ENCODE data around the gene METAP1. TPM values are rescaled to one million over a fixed set of nuclear protein-coding genes. Genes with fewer than 3 reads are reported as not detected.
"Not testable (repeated sequence)": the region's sequence is repeated elsewhere in the genome, so short reads cannot be mapped to it uniquely, and the experiment has no call there.

METAP1 gene
- total and polyA plus RNA-seq, 2 donors (not counting 1 experiment from before 2014, with no cell fraction given), result 38.5 to 76.4 TPM

GRCh38 chr4:98987720-98988119, 7.8 kb upstream of the METAP1 start:
- Histone ChIP-seq H4K20me1 (ENCODE audit: control insufficient read depth, extremely low read depth, insufficient read depth, low read length) (no peaks in the 10 kb centered on the region), H2AFZ (ENCODE audit: low read length) (no peak overlapping the region), H3K9me3 (ENCODE audit: control insufficient read depth, insufficient read depth, low read depth, low read length) (no peaks in the 10 kb centered on the region), H3K4me2 (ENCODE audit: extremely low read depth, insufficient read depth, low read length) (no peak overlapping the region), H3K36me3 (ENCODE audit: control insufficient read depth, insufficient read depth, low read length) (no peaks in the 10 kb centered on the region), H3K27me3 (ENCODE audit: control insufficient read depth, insufficient read depth, low read length) (no peaks in the 10 kb centered on the region), H3K9ac (ENCODE audit: insufficient read depth, low read length) (no peak overlapping the region), H3K4me3 (replicated peaks in 1 of 4; ENCODE audit: control extremely low read depth in 1 of 4, insufficient read depth in 1 of 4, low read depth in 3 of 4, low read length in 4 of 4) (no peak overlapping the region), H3K4me1 (ENCODE audit: control insufficient read depth, extremely low read depth, insufficient read depth, low read length) (no peaks in the 10 kb centered on the region), H3K79me2 (ENCODE audit: control insufficient read depth, insufficient read depth, low read length) (no peaks in the 10 kb centered on the region), H3K27ac (ENCODE audit: insufficient read depth, low read length) (no peak overlapping the region)
- TF ChIP-seq CTCF (conservative IDR thresholded peaks at IDR 0.05 in 1 of 2, IDR thresholded peaks at IDR 0.05 in 1 of 2; ENCODE audit: low read depth in 1 of 2, low read length in 2 of 2) (no peak), EZH2 (IDR thresholded peaks at IDR 0.05; ENCODE audit: low read length, missing control alignments) (no peak)
- no peak for DNase-seq (ENCODE audit: low read depth in 2 of 2)

GRCh38 chr4:98992835-98993234, 2.7 kb upstream of the METAP1 start:
- H3K4me2 ChIP-seq (ENCODE audit: extremely low read depth, insufficient read depth, low read length), result not testable (repeated sequence)

GRCh38 chr4:98993419-98994071, 2.0 kb upstream of the METAP1 start:
- Histone ChIP-seq H3K79me2 (ENCODE audit: control insufficient read depth, insufficient read depth, low read length) (peaks cover 26% of the 10 kb centered on the region), H3K36me3 (ENCODE audit: control insufficient read depth, insufficient read depth, low read length) (no peaks in the 10 kb centered on the region), H3K9ac (ENCODE audit: insufficient read depth, low read length) (no peak overlapping the region), H3K27ac (ENCODE audit: insufficient read depth, low read length) (no peak overlapping the region), H3K4me3 (replicated peaks in 1 of 4; ENCODE audit: control extremely low read depth in 1 of 4, insufficient read depth in 1 of 4, low read depth in 3 of 4, low read length in 4 of 4) (no peak overlapping the region), H3K9me3 (ENCODE audit: control insufficient read depth, insufficient read depth, low read depth, low read length) (no peaks in the 10 kb centered on the region), H2AFZ (ENCODE audit: low read length) (no peak overlapping the region), H3K4me2 (ENCODE audit: extremely low read depth, insufficient read depth, low read length) (no peak overlapping the region), H4K20me1 (ENCODE audit: control insufficient read depth, extremely low read depth, insufficient read depth, low read length) (no peaks in the 10 kb centered on the region), H3K4me1 (ENCODE audit: control insufficient read depth, extremely low read depth, insufficient read depth, low read length) (no peaks in the 10 kb centered on the region), H3K27me3 (ENCODE audit: control insufficient read depth, insufficient read depth, low read length) (no peaks in the 10 kb centered on the region)
- TF ChIP-seq EZH2 (IDR thresholded peaks at IDR 0.05; ENCODE audit: low read length, missing control alignments), result no peak
- TF ChIP-seq CTCF (conservative IDR thresholded peaks at IDR 0.05 in 1 of 2, IDR thresholded peaks at IDR 0.05 in 1 of 2; ENCODE audit: low read depth in 1 of 2, low read length in 2 of 2), result no peak
- no peak for DNase-seq (ENCODE audit: low read depth in 2 of 2)

More at GRCh38 chr4:98992835-98993234, 2.7 kb upstream of the METAP1 start:
- not testable (repeated sequence) for H4K20me1 ChIP-seq (ENCODE audit: control insufficient read depth, extremely low read depth, insufficient read depth, low read length); DNase-seq (ENCODE audit: low read depth in 2 of 2); H3K9me3 ChIP-seq (ENCODE audit: control insufficient read depth, insufficient read depth, low read depth, low read length); H3K4me3 ChIP-seq (replicated peaks in 1 of 4; ENCODE audit: control extremely low read depth in 1 of 4, insufficient read depth in 1 of 4, low read depth in 3 of 4, low read length in 4 of 4); H3K4me1 ChIP-seq (ENCODE audit: control insufficient read depth, extremely low read depth, insufficient read depth, low read length); H2AFZ ChIP-seq (ENCODE audit: low read length); H3K9ac ChIP-seq (ENCODE audit: insufficient read depth, low read length); H3K36me3 ChIP-seq (ENCODE audit: control insufficient read depth, insufficient read depth, low read length); H3K27me3 ChIP-seq (ENCODE audit: control insufficient read depth, insufficient read depth, low read length); H3K27ac ChIP-seq (ENCODE audit: insufficient read depth, low read length)
- peaks cover 20% of the 10 kb centered on the region for H3K79me2 ChIP-seq (ENCODE audit: control insufficient read depth, insufficient read depth, low read length)
